Subcutaneous abdominal adipose tissue (tissue), 5 donors: ENCODE data around the gene TESK1.
"Not testable (repeated sequence)": the region's sequence is repeated elsewhere in the genome, so short reads cannot be mapped to it uniquely, and the experiment has no call there.

Experiments
- H3K27ac ChIP-seq: one replicate; pipeline ENCODE4 v1.7.0; 2013; ENCODE audit warnings: low read depth, mild to moderate bottlenecking, inconsistent platforms, low read length, moderate library complexity
- H3K27me3 ChIP-seq, 5 donors: one replicate each; pipeline ENCODE4 v1.7.0; 2013; ENCODE audit warnings: low read length in 5 of 5, inconsistent platforms in 1 of 5; ENCODE audit not compliant: control insufficient read depth in 5 of 5, insufficient read depth in 4 of 5
- H3K36me3 ChIP-seq, 5 donors: one replicate each; pipeline ENCODE4 v1.7.0; 2013; ENCODE audit warnings: low read length in 5 of 5; ENCODE audit not compliant: control insufficient read depth in 5 of 5, insufficient read depth in 5 of 5
- H3K4me1 ChIP-seq, 5 donors: one replicate each; pipeline ENCODE4 v1.7.0; 2013; ENCODE audit warnings: low read length in 5 of 5, mild to moderate bottlenecking in 3 of 5, moderate library complexity in 1 of 5; ENCODE audit not compliant: control insufficient read depth in 5 of 5, insufficient read depth in 5 of 5
- H3K4me3 ChIP-seq, 5 donors: one replicate each; pipeline ENCODE4 v1.7.0; 2013; ENCODE audit warnings: low read length in 5 of 5, low read depth in 1 of 5
- H3K9ac ChIP-seq, 5 donors: one replicate each; pipeline ENCODE4 v1.7.0; 2013; ENCODE audit warnings: low read length in 5 of 5, mild to moderate bottlenecking in 4 of 5, moderate library complexity in 3 of 5
- H3K9me3 ChIP-seq, 5 donors: one replicate each; pipeline ENCODE4 v1.7.0; 2013; ENCODE audit warnings: low read length in 5 of 5; ENCODE audit not compliant: control insufficient read depth in 5 of 5
- donor health status: healthy.
- donor health status: healthy.
- donor health status: healthy.
- donor health status: healthy.
- donor health status: healthy.

Gene TESK1

GRCh38 chr9:35611230-35611797 lies 6.3 kb downstream of the TESK1 start:
- no peak overlapping the region for H3K27ac ChIP-seq
- no peaks in the 10 kb centered on the region for H3K27me3 ChIP-seq
- no peak overlapping the region for H3K4me3 ChIP-seq
- peaks cover 0 to 36% (median 22%) of the 10 kb centered on the region in 5 donors for H3K4me1 ChIP-seq
- peaks cover 0 to 36% (median 29%) of the 10 kb centered on the region in 5 donors for H3K36me3 ChIP-seq
- no peaks in the 10 kb centered on the region for H3K9me3 ChIP-seq
- H3K9ac ChIP-seq, result no peak overlapping the region

- H3K36me3 ChIP-seq, result peaks cover 0 to 32% (median 27%) of the 10 kb centered on the region in 5 donors
- H3K4me3 ChIP-seq, H3K27ac ChIP-seq, H3K9ac ChIP-seq, H3K27me3 ChIP-seq, H3K9me3 ChIP-seq: not testable (repeated sequence)
- peaks cover 0 to 35% (median 19%) of the 10 kb centered on the region in 5 donors for H3K4me1 ChIP-seq
Observed at GRCh38 chr9:35612066-35612465, 7.0 kb downstream of the TESK1 start.

DNA sequence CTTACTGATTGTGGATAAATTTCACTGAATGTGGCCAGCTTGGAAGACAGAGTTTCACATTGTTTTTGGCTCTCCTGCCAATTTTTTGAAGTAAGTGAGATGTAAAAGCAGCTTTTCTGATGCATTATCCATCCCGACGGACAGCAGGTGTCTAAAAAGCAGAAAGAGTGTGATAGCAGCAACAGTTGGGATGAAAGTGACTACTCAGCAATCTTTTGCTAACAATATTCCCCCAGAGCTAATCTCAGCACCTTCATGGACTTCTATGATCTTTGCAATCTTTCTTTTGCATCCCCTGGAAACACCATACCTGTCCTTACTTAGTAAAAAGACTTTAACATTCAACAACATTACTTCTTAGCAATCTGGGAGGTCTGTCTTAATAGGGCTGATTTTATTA lies 7.8 kb downstream of the TESK1 start:
- H3K27me3 ChIP-seq, result peaks cover 0 to 2% (median 0%) of the 10 kb centered on the region in 5 donors
- H3K4me1 ChIP-seq, result peaks cover 0 to 36% (median 20%) of the 10 kb centered on the region in 5 donors

GRCh38 chr9:35615981-35616680 lies 11.1 kb downstream of the TESK1 start:
- Histone ChIP-seq H3K4me3 (peak overlapping the region in 3 of 5 donors; percentile 62 to 72 (median 63)), H3K27ac (no peak overlapping the region)

More for the DNA sequence above, 7.8 kb downstream of the TESK1 start:
- no peak overlapping the region for H3K4me3 ChIP-seq
- peaks cover 0 to 25% (median 23%) of the 10 kb centered on the region in 5 donors for H3K36me3 ChIP-seq
- H3K9me3 ChIP-seq, result no peaks in the 10 kb centered on the region
- H3K9ac ChIP-seq, result no peak overlapping the region
- no peak overlapping the region for H3K27ac ChIP-seq

DNA sequence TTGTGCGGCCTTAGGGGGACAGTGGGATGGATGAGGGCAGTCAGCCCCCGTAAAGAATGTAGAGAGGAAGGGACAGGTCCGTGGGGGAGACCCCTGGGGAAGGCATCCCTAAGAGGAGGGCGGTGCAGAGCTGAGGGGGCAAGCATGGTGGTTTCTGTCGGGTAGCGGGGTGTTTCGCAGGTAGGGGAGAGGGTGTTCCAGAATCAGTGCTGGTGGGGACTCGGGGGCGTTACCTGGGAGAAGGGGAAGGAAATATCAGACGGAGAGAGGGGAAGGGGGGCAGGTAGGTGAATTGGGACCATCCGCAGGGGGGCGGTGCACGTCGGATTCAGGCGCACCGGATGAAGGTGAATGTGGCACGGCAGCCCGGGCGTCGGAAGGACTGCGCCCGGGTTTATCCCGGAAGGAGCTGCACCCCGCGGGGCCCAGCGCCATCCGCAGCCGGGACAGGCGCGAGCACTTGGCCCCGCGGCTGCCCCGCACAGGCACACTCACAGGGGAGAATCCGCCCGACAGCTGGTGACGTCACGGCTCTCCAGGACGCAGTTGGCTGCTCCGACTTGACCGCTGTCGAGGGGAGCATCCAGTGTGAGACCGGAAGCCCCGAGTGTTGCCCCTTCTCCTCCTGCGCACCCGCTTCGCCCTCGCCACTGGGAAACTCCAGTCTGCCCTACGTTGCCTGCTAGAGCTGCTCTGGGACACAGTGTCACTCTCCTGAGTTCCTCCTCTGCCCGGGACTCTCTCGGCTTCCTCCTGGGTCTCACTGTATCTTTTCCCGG lies 11.8 kb downstream of the TESK1 start:
- no peaks in the 10 kb centered on the region for H3K9me3 ChIP-seq
- H3K4me3 ChIP-seq, result peak overlapping the region; percentile 62 to 72 (median 65)
- peaks cover 0 to 32% (median 18%) of the 10 kb centered on the region in 5 donors for H3K4me1 ChIP-seq
- H3K9ac ChIP-seq, result peak overlapping the region in 4 of 5 donors; percentile 40 to 73 (median 64)
- peaks cover 0 to 2% (median 0%) of the 10 kb centered on the region in 5 donors for H3K27me3 ChIP-seq
- H3K27ac ChIP-seq, result no peak overlapping the region
- H3K36me3 ChIP-seq, result no peaks in the 10 kb centered on the region

More at GRCh38 chr9:35615981-35616680, 11.1 kb downstream of the TESK1 start:
- Histone ChIP-seq H3K4me1 (peaks cover 0 to 33% (median 18%) of the 10 kb centered on the region in 5 donors), H3K9me3 (no peaks in the 10 kb centered on the region), H3K36me3 (no peaks in the 10 kb centered on the region), H3K9ac (peak overlapping the region in 2 of 5 donors; percentile 59 to 70), H3K27me3 (peaks cover 0 to 2% (median 0%) of the 10 kb centered on the region in 5 donors)

DNA sequence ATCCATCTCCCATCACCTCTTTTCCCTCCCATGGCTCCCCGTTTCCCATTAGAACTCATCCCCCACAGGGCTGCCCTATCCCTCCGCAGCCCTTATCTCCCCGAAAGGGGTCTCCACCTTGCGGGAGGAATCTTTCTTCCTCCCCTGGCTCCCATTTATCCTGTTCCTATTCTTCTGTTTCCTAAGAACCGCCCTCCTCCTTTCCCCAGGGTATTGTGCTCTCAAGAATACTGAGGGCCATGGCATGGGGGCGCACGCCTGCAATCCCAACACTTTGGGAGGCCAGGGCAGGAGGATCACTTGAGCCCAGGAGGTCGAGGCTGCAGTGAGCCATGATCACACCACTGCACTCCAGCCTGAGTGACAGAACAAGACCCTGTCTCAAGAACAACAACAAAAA lies 12.5 kb downstream of the TESK1 start:
- Histone ChIP-seq H3K9me3 (no peaks in the 10 kb centered on the region), H3K27ac (no peak overlapping the region), H3K4me3 (peak overlapping the region; percentile 62 to 72 (median 65)), H3K4me1 (peaks cover 0 to 32% (median 18%) of the 10 kb centered on the region in 5 donors), H3K36me3 (no peaks in the 10 kb centered on the region), H3K27me3 (peaks cover 0 to 2% (median 0%) of the 10 kb centered on the region in 5 donors), H3K9ac (peak overlapping the region in 3 of 5 donors; percentile 59 to 73 (median 70))

DNA sequence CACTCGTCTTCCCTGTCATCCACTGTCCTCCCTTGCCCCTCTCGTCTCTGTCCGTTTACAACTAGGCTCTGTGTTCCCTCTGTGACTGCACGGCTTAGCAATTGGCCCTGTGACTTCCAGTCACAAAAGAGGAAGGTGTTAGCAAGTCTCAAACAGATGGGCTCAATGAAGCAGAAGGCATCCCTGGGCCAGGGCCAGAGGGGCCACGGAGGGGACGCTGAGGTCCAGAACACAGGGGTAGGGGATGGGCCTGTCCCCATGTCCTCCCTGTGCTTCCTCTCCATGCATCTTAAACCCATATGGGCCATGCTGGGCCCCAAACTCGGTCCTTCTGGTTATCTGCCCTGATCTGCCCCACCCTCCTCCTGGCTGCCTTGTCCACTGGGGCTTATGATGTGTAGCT lies 13.3 kb downstream of the TESK1 start, which contains the start of gene CD72:
CD72 (minus strand) TSS at position 89 of the 403 bp plus-strand sequence. CDS start 110 bp downstream, outside the sequence.
- Histone ChIP-seq H3K9me3 (no peaks in the 10 kb centered on the region), H3K4me3 (peak within 1 kb of the TSS; percentile 62 to 72 (median 65)), H3K27me3 (peaks cover 0 to 2% (median 0%) of the 10 kb centered on the region in 5 donors), H3K27ac (no peak within 1 kb of the TSS), H3K36me3 (no peaks in the 10 kb centered on the region), H3K4me1 (peaks cover 0 to 32% (median 18%) of the 10 kb centered on the region in 5 donors), H3K9ac (peak within 1 kb of the TSS in 4 of 5 donors; percentile 40 to 73 (median 64))

DNA sequence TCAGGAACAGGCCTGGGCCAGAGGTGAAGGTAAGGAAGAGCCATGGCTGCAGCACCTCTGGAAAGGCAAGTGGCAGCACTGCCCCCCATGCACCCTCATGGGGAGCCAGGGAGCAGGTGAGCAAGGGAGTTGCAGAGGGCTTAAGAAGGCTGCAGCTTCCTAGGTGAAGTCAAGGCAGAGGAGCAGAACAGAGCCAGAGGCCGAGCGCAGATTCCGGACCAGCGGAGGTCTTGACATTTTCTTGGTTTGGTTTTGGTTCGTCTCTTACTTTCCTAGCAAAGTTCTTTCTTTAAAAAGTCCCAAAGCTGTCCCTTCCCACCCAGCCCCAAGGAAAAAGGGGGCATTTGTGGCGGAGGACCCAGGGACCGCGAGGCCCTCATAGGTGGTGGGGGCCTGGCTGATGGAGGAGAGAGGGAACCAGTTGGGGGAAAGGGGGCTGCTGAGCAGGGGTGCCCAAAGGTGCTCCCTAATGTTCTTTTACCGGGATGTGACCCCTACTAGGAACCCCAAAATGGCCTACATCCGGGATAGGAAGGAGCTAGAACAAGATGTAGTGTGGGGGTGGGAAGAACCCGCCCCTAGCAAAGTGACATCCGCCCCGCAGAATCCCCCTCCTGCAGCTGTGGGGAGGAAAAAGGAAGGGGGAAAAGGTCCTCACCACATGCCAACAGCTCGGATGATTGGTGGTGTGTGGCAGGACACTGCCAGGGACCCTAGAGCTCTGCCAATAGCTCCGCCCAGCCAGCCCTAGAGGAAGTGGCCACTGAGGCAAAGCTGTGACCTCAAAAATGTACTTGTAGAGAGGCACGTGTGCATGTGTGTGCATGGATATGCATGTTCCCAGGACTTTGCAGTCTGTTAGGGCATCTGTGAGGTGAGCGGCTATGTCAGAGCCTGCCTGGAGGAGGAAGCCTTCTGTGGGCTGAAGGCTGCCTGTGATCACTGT lies 14.1 kb downstream of the TESK1 start:
- Histone ChIP-seq H3K9ac (no peak overlapping the region), H3K4me3 (no peak overlapping the region), H3K36me3 (no peaks in the 10 kb centered on the region), H3K27ac (no peak overlapping the region), H3K9me3 (no peaks in the 10 kb centered on the region), H3K27me3 (peaks cover 0 to 2% (median 0%) of the 10 kb centered on the region in 5 donors), H3K4me1 (peaks cover 0 to 32% (median 18%) of the 10 kb centered on the region in 5 donors)

DNA sequence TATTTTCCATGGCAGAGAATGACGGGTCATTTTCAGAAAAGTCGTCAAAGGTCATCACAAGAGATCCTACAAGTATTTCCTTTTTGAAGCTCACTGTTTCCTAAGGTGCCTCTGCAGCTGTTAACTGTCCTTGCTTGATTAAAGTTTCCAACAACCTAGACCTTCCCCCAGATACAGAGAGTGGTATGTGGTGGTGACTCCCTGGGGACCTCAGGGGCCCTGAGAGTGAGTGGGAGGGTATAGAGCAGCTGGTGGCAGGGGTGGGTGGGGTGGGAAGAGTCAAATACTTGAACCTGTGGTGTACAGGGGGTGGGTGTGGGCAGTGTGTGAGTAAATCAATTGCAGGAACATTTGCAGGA lies 14.7 kb downstream of the TESK1 start:
- no peaks in the 10 kb centered on the region for H3K36me3 ChIP-seq
- no peak overlapping the region for H3K27ac ChIP-seq
- peaks cover 0 to 32% (median 18%) of the 10 kb centered on the region in 5 donors for H3K4me1 ChIP-seq
- H3K9me3 ChIP-seq, result no peaks in the 10 kb centered on the region
- H3K9ac ChIP-seq, result no peak overlapping the region
- peaks cover 0 to 2% (median 0%) of the 10 kb centered on the region in 5 donors for H3K27me3 ChIP-seq
- no peak overlapping the region for H3K4me3 ChIP-seq
